Hematopoietic multipotent progenitor cell treated with erythropoietin and hydrocortisone succinate and interleukin-3 and kit ligand, for 8 days (in vitro differentiated cells): Measurements from ENCODE around the gene DNER.
"Not testable (repeated sequence)": the region's sequence is repeated elsewhere in the genome, so short reads cannot be mapped to it uniquely, and the experiment has no call there.

Experiments
- DNase-seq: peaks from one replicate; pipeline ENCODE4 v3.0.0-alpha.2; 2015

The DNER gene, protein sequence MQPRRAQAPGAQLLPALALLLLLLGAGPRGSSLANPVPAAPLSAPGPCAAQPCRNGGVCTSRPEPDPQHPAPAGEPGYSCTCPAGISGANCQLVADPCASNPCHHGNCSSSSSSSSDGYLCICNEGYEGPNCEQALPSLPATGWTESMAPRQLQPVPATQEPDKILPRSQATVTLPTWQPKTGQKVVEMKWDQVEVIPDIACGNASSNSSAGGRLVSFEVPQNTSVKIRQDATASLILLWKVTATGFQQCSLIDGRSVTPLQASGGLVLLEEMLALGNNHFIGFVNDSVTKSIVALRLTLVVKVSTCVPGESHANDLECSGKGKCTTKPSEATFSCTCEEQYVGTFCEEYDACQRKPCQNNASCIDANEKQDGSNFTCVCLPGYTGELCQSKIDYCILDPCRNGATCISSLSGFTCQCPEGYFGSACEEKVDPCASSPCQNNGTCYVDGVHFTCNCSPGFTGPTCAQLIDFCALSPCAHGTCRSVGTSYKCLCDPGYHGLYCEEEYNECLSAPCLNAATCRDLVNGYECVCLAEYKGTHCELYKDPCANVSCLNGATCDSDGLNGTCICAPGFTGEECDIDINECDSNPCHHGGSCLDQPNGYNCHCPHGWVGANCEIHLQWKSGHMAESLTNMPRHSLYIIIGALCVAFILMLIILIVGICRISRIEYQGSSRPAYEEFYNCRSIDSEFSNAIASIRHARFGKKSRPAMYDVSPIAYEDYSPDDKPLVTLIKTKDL

DNA sequence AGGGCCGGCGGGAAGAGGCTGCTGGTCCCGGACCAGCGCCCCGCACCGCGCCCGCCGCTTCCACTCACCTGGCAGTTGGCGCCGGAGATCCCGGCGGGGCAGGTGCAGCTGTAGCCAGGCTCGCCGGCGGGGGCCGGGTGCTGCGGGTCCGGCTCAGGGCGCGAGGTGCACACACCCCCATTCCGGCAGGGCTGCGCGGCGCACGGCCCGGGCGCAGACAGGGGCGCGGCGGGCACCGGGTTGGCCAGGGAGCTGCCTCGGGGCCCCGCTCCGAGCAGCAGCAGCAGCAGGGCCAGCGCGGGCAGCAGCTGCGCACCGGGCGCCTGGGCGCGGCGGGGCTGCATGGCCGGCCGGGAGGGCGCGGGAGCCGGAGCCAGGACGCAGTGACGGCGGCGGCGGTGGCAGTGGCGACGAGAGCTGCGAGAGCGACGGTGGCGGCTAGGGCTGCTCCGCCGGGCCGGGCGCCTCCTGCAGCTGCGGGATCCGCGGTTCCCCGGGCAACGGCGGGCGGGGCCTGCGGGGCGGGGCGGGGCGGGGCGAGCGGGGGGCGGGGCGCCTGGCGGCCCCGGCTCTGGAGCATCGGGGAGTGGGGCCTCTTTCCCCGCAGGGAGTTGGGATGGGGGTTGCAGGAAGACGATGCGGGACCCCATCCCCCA, at the start of gene DNER:
TSS of gene DNER (minus strand) at position 476 of the 656 bp plus-strand sequence. CDS start at position 344, 132 bp downstream.
- DNase-seq = no peak

DNA sequence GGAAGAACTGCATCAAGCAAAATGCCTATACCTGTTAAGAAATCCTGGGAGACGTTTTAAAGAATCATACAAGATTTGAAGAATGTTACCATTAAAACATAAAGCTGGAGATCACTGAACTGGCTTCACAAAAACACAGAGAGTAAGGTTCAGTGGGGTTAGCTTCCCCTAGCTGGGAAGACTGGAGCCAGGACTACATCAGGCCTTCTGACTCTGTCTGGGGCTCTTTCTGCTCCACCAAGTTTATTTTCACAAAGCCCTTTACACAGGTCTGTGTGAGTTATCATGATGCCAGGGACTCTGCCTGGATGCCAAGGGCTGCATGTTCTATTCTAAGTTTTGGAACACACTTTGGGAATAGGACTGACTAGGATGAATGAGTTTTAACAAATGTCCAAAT, 47.3 kb upstream of the DNER start:
- DNase-seq = no peak

DNA sequence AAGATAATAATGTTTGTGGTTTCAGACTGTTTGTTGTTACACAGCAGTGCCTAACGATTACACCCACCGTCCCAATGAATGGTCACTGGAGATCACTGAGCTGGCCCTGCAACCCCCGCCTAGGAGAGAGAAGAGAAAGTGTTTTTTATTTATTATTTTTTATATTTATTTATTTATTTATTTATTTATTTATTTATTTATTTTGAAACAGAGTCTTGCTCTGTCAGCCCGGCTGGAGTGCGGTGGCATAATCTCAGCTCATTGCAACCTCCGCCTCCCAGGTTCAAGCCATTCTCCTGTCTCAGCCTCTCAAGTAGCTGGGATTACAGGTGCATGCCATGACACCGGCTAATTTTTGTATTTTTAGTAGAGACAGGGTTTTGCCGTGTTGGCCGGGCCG, 43.1 kb upstream of the DNER start:
- not testable (repeated sequence) for DNase-seq

DNA sequence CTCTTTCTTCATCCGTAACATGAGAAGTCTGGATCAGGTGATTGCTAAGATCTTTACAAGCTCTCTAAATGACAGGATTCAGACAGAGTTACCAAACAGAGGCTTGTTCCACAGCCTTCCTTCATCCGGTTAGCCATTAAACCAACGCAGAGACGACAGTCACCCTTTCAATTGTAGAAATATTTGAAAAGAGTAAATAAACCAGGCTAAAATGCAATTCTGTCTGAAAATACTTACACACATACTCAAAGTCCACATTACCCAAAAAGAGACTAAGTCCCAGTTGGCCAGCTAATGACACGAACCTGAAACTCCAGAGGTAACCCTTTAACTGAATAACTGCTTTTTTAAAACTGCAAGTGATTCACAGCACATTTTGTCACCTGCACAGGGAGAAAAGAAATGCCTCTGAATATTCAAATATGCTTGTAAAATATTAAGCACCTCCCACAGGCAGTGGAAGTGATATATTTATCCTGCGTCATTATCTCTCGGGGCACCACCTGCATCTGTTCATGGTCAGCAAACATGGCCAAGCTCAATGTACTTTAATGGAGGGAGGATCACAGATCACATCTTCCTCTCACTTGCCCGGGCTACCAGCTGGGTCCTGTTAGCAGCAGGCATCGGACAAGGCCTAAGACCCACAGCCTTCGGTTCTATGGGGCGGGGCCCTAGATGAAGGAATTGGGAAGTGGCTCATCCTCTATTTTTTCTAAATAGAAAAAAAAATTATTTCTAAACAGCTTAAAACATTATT, 38.8 kb upstream of the DNER start:
- DNase-seq = no peak

- DNase-seq = no peak
These were observed 35.4 kb upstream of the DNER start for GRCh38 chr2:229749779-229750178.

GRCh38 chr2:229748950-229749349, 34.6 kb upstream of the DNER start:
- no peak for DNase-seq

- DNase-seq = not testable (repeated sequence)
These were observed 28.3 kb upstream of the DNER start for GRCh38 chr2:229742691-229743090.

- peak; percentile 74 for DNase-seq
These were observed 25.9 kb upstream of the DNER start for GRCh38 chr2:229740279-229740678.

GRCh38 chr2:229738024-229738625, 23.8 kb upstream of the DNER start:
- no peak for DNase-seq

GRCh38 chr2:229734410-229734809, 20.1 kb upstream of the DNER start:
- no peak for DNase-seq

GRCh38 chr2:229733611-229734245, 19.4 kb upstream of the DNER start:
- DNase-seq = no peak

- DNase-seq = no peak
These were observed 18.5 kb upstream of the DNER start for GRCh38 chr2:229732897-229733296.

- peak; percentile 43 for DNase-seq
These were observed 17.6 kb upstream of the DNER start for GRCh38 chr2:229731916-229732315.

DNA sequence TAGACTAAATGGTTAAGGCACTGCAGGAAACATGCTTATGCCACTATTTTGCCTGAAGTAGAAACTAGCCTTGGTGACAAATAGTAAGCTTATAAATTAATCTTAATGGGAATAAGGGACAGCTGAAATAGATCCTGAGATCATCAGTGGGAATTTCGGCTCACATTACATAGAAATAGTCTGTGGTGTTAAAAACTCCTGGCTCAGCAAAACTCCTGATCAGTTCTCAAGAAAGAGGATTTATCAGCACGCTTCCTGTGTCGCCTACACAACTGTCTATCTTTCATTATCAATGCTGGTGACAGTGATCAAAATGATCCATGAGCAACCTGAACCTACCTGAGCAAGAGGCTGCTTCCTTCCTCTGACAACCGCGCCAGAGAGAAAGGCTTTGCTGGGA, 17.0 kb upstream of the DNER start:
- DNase-seq = no peak

DNA sequence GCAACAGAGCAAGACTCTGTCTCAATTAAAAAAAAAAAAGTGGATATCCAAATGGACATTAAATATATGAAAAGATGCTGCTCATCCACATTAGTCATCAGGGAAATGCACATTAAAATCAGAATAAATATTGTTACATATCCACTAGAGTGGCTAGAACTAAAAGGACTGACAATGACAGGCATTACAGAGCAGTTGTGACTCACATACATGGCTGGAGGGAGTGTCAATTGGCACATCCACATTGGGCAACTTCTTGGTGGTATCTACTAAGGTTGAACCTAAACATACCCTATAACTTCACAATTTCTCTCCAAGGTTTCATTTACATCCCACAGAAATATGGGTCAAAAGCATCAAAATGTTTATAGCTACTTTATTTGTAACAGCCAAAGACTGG, 14.0 kb upstream of the DNER start:
- DNase-seq = no peak

GRCh38 chr2:229726643-229727042, 12.3 kb upstream of the DNER start:
- DNase-seq = no peak

DNA sequence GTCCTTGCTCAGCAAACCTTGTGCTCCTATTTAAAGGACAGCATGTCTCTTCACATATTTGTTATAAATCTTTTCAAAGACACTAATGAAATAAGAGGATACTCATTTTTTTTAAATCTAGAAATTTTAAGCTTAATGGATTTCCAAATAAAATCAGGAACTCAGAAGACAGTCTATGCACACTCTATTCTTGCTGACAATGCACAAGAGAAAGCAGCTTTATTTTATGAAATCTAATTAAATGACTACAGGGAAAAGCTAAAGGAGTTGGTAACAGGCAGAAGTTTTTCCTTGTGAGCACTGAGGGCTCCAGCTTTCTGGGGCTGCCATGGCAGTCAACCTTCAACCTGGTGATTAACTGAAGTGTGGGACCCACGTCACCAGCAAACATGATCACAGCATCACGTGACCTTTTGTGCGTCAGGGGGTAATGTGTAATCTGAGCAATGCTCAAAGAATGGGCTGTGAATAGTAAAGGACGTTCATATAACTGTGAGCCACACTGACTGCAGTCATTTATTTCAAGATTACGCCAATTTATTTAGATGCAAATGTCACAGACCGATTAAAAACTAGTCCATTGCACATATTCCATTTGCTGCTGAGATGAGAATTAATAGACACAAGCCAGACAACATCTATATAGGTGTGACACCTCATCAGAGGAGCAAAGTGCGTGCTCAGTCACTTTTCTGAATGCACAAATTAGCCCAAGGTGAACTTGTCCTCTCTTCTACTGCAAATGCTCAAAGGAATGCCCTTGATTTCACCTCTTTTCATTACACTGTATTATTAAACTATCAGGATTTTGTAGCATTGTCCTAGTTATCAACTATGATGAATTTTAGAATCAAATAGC, 11.6 kb upstream of the DNER start:
- DNase-seq = no peak

DNA sequence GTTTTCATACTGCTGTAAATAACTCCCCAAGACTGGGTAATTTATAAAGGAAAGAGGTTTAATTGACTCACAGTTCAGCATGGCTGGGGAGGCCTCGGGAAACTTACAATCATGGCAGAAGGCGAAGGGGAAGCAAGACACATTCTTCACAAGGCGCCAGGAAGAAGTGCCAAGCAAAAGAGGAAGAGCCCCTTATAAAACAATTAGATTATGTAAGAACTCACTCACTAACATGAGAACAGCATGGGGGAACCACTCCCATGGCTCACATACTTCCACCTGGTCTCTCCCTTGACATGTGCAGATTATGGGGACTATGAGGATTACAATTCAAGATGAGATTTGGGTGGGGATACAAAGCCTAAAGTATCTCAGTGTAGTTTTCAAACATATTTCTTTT, 8.8 kb upstream of the DNER start:
- DNase-seq = not testable (repeated sequence)

- DNase-seq = peak; percentile 24
These were observed 5.7 kb upstream of the DNER start for GRCh38 chr2:229719926-229720647.

DNA sequence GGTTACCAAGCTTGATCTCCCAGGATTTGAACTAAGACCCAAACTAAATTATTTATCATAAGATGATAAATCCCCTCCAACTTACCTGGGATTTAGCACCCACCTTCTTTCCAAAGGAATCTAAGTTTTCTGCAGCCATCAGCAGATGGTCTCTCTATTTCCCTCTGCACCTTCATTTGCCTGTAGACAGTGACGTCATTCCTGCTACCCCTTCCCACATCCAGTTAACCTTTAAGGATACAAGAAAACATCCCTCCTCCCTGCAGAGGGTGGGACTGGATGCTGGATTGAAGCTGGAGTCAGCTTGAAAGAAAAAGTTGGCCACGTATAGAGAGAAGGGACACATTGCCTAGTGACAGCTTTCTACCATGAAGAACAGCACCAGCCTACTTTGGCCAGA, 3.7 kb upstream of the DNER start:
- no peak for DNase-seq
